KMS-11 (cell line): ENCODE data around the gene SMARCAD1.

Experiments
- H2AFZ ChIP-seq: fragments of 200-600 bp; sonication (generic); 2 replicates; pipeline ENCODE4 v1.6.1; 2016; ENCODE audit warnings: antibody characterized with exemption, mixed run types, low read depth
- H3K27ac ChIP-seq: fragments of 200-600 bp; sonication (generic); 2 replicates; pipeline ENCODE4 v1.6.1; 2016; ENCODE audit warnings: mild to moderate bottlenecking, mixed run types
- H3K27me3 ChIP-seq: fragments of 200-600 bp; sonication (generic); 2 replicates; pipeline ENCODE4 v1.6.1; 2017; ENCODE audit warnings: mild to moderate bottlenecking, low read depth, mixed run types, moderate library complexity; ENCODE audit not compliant: insufficient read depth
- H3K36me3 ChIP-seq: fragments of 200-600 bp; sonication (generic); 2 replicates; pipeline ENCODE4 v1.6.1; 2017; ENCODE audit warnings: mild to moderate bottlenecking, mixed run types; ENCODE audit not compliant: insufficient read depth
- H3K4me1 ChIP-seq: fragments of 200-600 bp; sonication (generic); 2 replicates; pipeline ENCODE4 v1.6.1; 2016; ENCODE audit warnings: mild to moderate bottlenecking, low read depth, mixed run types; ENCODE audit not compliant: poor library complexity, severe bottlenecking
- H3K4me2 ChIP-seq: fragments of 200-600 bp; sonication (generic); 2 replicates; pipeline ENCODE4 v1.7.0; 2016; ENCODE audit warnings: mild to moderate bottlenecking, mixed run types
- H3K4me3 ChIP-seq: fragments of 200-600 bp; sonication (generic); IDR thresholded peaks from 2 replicates; pipeline ENCODE4 v1.6.1; 2017; ENCODE audit warnings: low read depth, low read length, mixed read lengths; ENCODE audit not compliant: insufficient read depth
- H3K79me2 ChIP-seq: fragments of 200-600 bp; sonication (generic); 2 replicates; pipeline ENCODE4 v1.6.1; 2016; ENCODE audit warnings: low read depth, mixed run types; ENCODE audit not compliant: insufficient read depth
- H3K9ac ChIP-seq: fragments of 200-600 bp; sonication (generic); 2 replicates; pipeline ENCODE4 v1.6.1; 2016; ENCODE audit warnings: mild to moderate bottlenecking, mixed run types
- H4K20me1 ChIP-seq: fragments of 200-600 bp; sonication (generic); 2 replicates; pipeline ENCODE4 v1.6.1; 2016; ENCODE audit warnings: mild to moderate bottlenecking, mixed run types; ENCODE audit not compliant: insufficient read depth
- TF ChIP-seq, protein P1 (sequence below): fragments of 200-600 bp; sonication (generic); conservative IDR thresholded peaks from 2 replicates; pipeline ENCODE4 v1.6.1; 2017; ENCODE audit warnings: low read depth, mild to moderate bottlenecking, antibody characterized with exemption, low read length, moderate library complexity, mixed read lengths

The SMARCAD1 gene

DNA sequence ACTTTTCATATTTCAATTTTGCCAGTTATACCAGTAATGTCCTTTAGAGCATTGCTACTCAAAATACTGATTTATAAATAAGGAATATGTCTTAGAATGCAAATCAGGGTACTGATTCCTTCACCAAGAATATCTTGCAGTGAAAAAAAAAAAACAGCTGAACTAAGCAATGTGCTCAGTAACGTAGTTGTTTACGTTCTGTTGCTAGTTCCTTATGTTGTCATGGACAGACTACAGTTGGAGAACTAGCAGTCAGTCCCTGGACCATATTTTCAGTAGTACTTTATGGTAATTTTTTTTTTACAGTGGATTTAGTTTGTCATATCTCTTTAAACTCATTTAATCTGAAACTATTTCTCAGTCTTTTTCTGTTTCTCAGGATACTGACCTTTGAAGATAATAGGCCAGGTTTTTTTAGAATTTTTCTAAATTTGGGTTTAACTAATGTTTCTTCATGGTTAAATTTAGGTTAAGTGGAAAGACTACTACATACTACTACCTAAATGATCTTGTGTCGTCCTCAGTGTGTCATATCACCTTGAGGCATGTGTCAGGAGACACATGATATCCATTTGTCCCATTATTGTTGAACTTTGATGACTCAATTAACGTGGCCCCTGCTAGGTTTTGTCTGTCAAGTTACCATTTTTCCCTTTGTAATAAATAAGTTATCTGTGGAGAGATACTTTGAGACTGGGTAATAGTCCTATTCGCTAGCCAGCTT is 21.0 kb downstream of the SMARCAD1 start:
- no peak overlapping the region for H3K4me3 ChIP-seq
- H3K4me2 ChIP-seq: no peak overlapping the region
- no peaks in the 10 kb centered on the region for H3K36me3 ChIP-seq
- no peak overlapping the region for H2AFZ ChIP-seq
- H4K20me1 ChIP-seq: no peaks in the 10 kb centered on the region
- H3K9ac ChIP-seq: no peak overlapping the region
- TF ChIP-seq, protein P1, sequence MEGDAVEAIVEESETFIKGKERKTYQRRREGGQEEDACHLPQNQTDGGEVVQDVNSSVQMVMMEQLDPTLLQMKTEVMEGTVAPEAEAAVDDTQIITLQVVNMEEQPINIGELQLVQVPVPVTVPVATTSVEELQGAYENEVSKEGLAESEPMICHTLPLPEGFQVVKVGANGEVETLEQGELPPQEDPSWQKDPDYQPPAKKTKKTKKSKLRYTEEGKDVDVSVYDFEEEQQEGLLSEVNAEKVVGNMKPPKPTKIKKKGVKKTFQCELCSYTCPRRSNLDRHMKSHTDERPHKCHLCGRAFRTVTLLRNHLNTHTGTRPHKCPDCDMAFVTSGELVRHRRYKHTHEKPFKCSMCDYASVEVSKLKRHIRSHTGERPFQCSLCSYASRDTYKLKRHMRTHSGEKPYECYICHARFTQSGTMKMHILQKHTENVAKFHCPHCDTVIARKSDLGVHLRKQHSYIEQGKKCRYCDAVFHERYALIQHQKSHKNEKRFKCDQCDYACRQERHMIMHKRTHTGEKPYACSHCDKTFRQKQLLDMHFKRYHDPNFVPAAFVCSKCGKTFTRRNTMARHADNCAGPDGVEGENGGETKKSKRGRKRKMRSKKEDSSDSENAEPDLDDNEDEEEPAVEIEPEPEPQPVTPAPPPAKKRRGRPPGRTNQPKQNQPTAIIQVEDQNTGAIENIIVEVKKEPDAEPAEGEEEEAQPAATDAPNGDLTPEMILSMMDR: no peak
- no peaks in the 10 kb centered on the region for H3K79me2 ChIP-seq
- H3K4me1 ChIP-seq: no peaks in the 10 kb centered on the region
- no peak overlapping the region for H3K27ac ChIP-seq
- no peaks in the 10 kb centered on the region for H3K27me3 ChIP-seq

DNA sequence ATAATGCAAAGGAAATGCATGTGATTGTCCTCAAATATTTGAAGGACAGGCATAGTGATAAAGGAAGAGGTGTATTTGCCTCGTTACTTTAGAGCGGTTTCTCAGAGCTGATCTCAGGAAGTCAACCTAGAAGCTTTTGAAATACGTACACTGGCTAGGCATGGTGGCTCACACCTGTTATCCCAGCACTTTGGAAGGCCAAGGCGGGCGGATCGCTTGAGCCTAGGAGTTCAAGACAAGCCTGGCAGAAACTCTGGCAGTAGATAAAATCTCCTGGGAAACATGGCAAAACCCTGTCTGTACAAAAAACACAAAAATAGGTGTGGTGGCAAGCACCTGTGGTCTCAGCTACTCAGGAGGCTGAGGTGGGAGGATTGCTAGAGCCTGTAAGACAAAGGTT is 24.9 kb downstream of the SMARCAD1 start:
- no peaks in the 10 kb centered on the region for H3K4me1 ChIP-seq
- H4K20me1 ChIP-seq: no peaks in the 10 kb centered on the region
- H3K27me3 ChIP-seq: no peaks in the 10 kb centered on the region
- H3K79me2 ChIP-seq: no peaks in the 10 kb centered on the region
- TF ChIP-seq, protein P1: no peak
- no peak overlapping the region for H3K9ac ChIP-seq
- H3K27ac ChIP-seq: no peak overlapping the region
- no peak overlapping the region for H2AFZ ChIP-seq
- H3K4me3 ChIP-seq: no peak overlapping the region
- no peak overlapping the region for H3K4me2 ChIP-seq
- H3K36me3 ChIP-seq: no peaks in the 10 kb centered on the region

DNA sequence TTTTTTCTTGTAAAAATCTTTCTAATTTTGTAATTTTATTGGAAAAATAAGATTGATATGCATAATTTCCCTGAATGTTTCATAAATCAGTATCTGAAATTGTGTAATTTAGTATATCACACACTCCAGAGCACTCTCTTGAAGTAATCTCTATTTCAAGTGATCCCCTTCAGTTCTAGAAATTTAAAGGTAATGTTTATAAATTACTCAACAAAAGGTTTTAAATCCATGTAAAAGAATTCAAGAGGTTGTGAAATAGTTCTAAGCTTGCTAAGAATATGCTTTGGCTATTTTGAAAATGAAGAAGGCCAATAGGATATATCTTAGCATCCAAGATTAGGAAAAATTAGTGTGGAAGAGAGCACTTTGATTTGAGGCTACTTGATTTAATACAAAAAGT is 28.2 kb downstream of the SMARCAD1 start:
- H3K36me3 ChIP-seq: no peaks in the 10 kb centered on the region
- H3K9ac ChIP-seq: no peak overlapping the region
- no peaks in the 10 kb centered on the region for H3K79me2 ChIP-seq

DNA sequence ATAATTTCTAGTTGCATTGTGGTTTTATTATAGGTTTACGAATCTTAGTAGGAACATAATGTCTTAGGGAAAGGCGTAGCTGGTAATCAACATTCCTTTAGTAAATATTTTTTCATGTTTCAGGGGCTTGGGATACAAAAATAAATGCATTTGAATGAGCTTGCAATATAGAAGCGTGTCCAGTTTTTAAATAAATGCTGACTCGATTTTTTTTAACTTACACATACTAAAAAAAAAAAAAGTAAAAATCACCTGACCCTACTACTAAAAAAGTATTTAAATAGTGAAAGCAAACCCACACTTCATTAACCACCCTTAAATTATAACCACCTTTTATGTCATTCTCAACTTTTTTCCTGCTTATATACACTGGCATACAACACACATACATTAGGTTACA is 29.6 kb downstream of the SMARCAD1 start:
- no peaks in the 10 kb centered on the region for H3K36me3 ChIP-seq

More for the DNA sequence above, 28.2 kb downstream of the SMARCAD1 start:
- Histone ChIP-seq H3K27me3 (no peaks in the 10 kb centered on the region), H3K4me2 (no peak overlapping the region), H2AFZ (no peak overlapping the region), H3K4me3 (no peak overlapping the region), H3K27ac (no peak overlapping the region), H3K4me1 (no peaks in the 10 kb centered on the region), H4K20me1 (no peaks in the 10 kb centered on the region)
- TF ChIP-seq, protein P1: no peak

More for the DNA sequence above, 29.6 kb downstream of the SMARCAD1 start:
- TF ChIP-seq, protein P1: no peak
- no peak overlapping the region for H2AFZ ChIP-seq
- no peak overlapping the region for H3K4me2 ChIP-seq
- H4K20me1 ChIP-seq: no peaks in the 10 kb centered on the region
- no peak overlapping the region for H3K9ac ChIP-seq
- H3K27ac ChIP-seq: no peak overlapping the region
- H3K4me3 ChIP-seq: no peak overlapping the region
- no peaks in the 10 kb centered on the region for H3K79me2 ChIP-seq
- no peaks in the 10 kb centered on the region for H3K27me3 ChIP-seq
- no peaks in the 10 kb centered on the region for H3K4me1 ChIP-seq
